HepG2 (cell line): ENCODE measurements around the gene GEMIN2. TPM values are rescaled to one million over a fixed set of nuclear protein-coding genes. Genes with fewer than 3 reads are reported as not detected.

ENCODE experiments used
- AGO1 ChIP-seq: fragments of 200-400 bp; formaldehyde crosslinking; IDR thresholded peaks from 2 replicates; pipeline ENCODE4 v1.6.1; 2017; ENCODE audit warnings: mild to moderate bottlenecking, low read depth, low read length, moderate library complexity; ENCODE audit not compliant: poor library complexity, severe bottlenecking
- ARNT2 ChIP-seq: sonication (generic); formaldehyde crosslinking; IDR thresholded peaks from 2 replicates; pipeline ENCODE4 v1.8.0; 2022; ENCODE audit warnings: mild to moderate bottlenecking, low read depth, missing genetic modification reagents, moderate library complexity
- BRCA1 ChIP-seq: sonication (generic); formaldehyde crosslinking; IDR thresholded peaks from 2 replicates; pipeline ENCODE4 v1.4.0; 2020; ENCODE audit warnings: missing genetic modification reagents
- EZH2 ChIP-seq: conservative IDR thresholded peaks from 2 replicates; pipeline ENCODE4 v1.6.1; 2012; ENCODE audit warnings: mild to moderate bottlenecking, low read depth, low read length, moderate library complexity
- KIAA2018 ChIP-seq: sonication (generic); formaldehyde crosslinking; IDR thresholded peaks from 2 replicates; pipeline ENCODE4 v1.5.0; 2020; ENCODE audit warnings: mild to moderate bottlenecking, missing genetic modification reagents, borderline replicate concordance
- NFIB ChIP-seq: sonication (generic); formaldehyde crosslinking; IDR thresholded peaks from 2 replicates; pipeline ENCODE4 v1.9.0; 2021; ENCODE audit warnings: missing genetic modification reagents, mild to moderate bottlenecking, borderline replicate concordance
- NKX3-1 ChIP-seq: sonication (generic); formaldehyde crosslinking; IDR thresholded peaks from 2 replicates; pipeline ENCODE4 v1.5.0; 2020; ENCODE audit warnings: missing genetic modification reagents
- PAF1 ChIP-seq: IDR thresholded peaks from 2 replicates; pipeline ENCODE4 v1.6.1; 2016; ENCODE audit warnings: missing genetic modification reagents, missing compliant biosample characterization
- PAWR ChIP-seq: sonication (generic); formaldehyde crosslinking; IDR thresholded peaks from 2 replicates; pipeline ENCODE4 v1.4.0; 2020; ENCODE audit warnings: missing genetic modification reagents, mild to moderate bottlenecking, borderline replicate concordance
- RBAK ChIP-seq: sonication (generic); formaldehyde crosslinking; IDR thresholded peaks from 2 replicates; pipeline ENCODE4 v1.5.1; 2020; ENCODE audit warnings: mild to moderate bottlenecking, missing genetic modification reagents
- SATB2 ChIP-seq: sonication (generic); formaldehyde crosslinking; IDR thresholded peaks from 2 replicates; pipeline ENCODE4 v1.5.0; 2020; ENCODE audit warnings: missing genetic modification reagents
- ZBTB7A ChIP-seq: sonication (generic); formaldehyde crosslinking; IDR thresholded peaks from 2 replicates; pipeline ENCODE4 v1.8.0; 2022; ENCODE audit warnings: mild to moderate bottlenecking, missing genetic modification reagents
- ZNF33B ChIP-seq: sonication (generic); formaldehyde crosslinking; IDR thresholded peaks from 2 replicates; pipeline ENCODE4 v1.5.1; 2020; ENCODE audit warnings: mild to moderate bottlenecking, missing genetic modification reagents
- ZNF354B ChIP-seq: sonication (generic); formaldehyde crosslinking; IDR thresholded peaks from 2 replicates; pipeline ENCODE4 v1.8.0; 2022; ENCODE audit warnings: mild to moderate bottlenecking, missing genetic modification reagents
- ZNF749 ChIP-seq: sonication (generic); formaldehyde crosslinking; IDR thresholded peaks from 2 replicates; pipeline ENCODE4 v1.8.0; 2022; ENCODE audit warnings: mild to moderate bottlenecking, missing genetic modification reagents, moderate library complexity, borderline replicate concordance
- ZNF784 ChIP-seq: sonication (generic); formaldehyde crosslinking; IDR thresholded peaks from 2 replicates; pipeline ENCODE4 v1.5.1; 2020; ENCODE audit warnings: missing genetic modification reagents, mild to moderate bottlenecking, borderline replicate concordance
- ZNF891 ChIP-seq: sonication (generic); formaldehyde crosslinking; IDR thresholded peaks from 2 replicates; pipeline ENCODE4 v1.5.0; 2020; ENCODE audit warnings: mild to moderate bottlenecking, missing genetic modification reagents
- polyA plus RNA-seq, 8 experiments: library from polyadenylated mRNA; depleted of rRNA in 3 of 8; stranded (reverse) in 7 of 8; unstranded in 1 of 8; fragments of >200 nt; fragmentation: Illumina TruSeq in 4 of 8; extraction: Trizol in 4 of 8; gene quantifications; 2 replicates each; pipeline versions ENCODE4 v1.2.1 to v1.2.3, GENCODE V29; 2011 to 2016; ENCODE audit warnings: low read depth in 4 of 8, missing spikeins in 1 of 8, mixed read lengths in 1 of 8; ENCODE audit not compliant: insufficient read depth in 1 of 8
- total RNA-seq, 5 experiments: library from RNA; depleted of rRNA; stranded (reverse); fragments of >200 nt; fragmentation: Illumina TruSeq; extraction: Trizol; gene quantifications; 2 replicates each; pipeline ENCODE4 v1.2.3, GENCODE V29; 2016; ENCODE audit warnings: low read depth in 1 of 5
- TF ChIP-seq, protein P1 (sequence below): IDR thresholded peaks from 2 replicates; pipeline ENCODE4 v1.6.1; 2016; ENCODE audit warnings: mild to moderate bottlenecking, missing biosample characterization, missing genetic modification reagents
- TF ChIP-seq, protein P2 (sequence below): IDR thresholded peaks from 2 replicates; pipeline ENCODE4 v1.6.1; 2016; ENCODE audit warnings: control low read depth

The GEMIN2 gene
- total and polyA plus RNA-seq, 2 of the 13 experiments (the other 11 are each of a cell fraction or from before 2014, with no cell fraction given), result 54.8 to 110 TPM

- TF ChIP-seq KIAA2018 (CRISPR knock-in tag) (no peak; the same call in 1 of the 2 replicates), SATB2 (CRISPR knock-in tag) (0 out of 2 replicates have a peak, but pooled peaks have one; percentile 38), NFIB (no peak), RBAK (no peak), ZNF33B (CRISPR knock-in tag) (no peak), AGO1 (no peak), ZNF784 (CRISPR knock-in tag) (no peak), PAF1 (CRISPR knock-in tag) (no peak), ZBTB7A (CRISPR knock-in tag) (no peak), NKX3-1 (CRISPR knock-in tag) (peak; percentile 46; the same call in 1 of the 2 replicates), BRCA1 (CRISPR knock-in tag) (0 out of 2 replicates have a peak, but pooled peaks have one; percentile 61), ZNF354B (0 out of 2 replicates have a peak, but pooled peaks have one; percentile 77), ZNF891 (CRISPR knock-in tag) (no peak), ZNF749 (CRISPR knock-in tag) (peak; percentile 29; the same call in 1 of the 2 replicates), ARNT2 (CRISPR knock-in tag) (no peak), EZH2 (no peak), PAWR (CRISPR knock-in tag) (no peak)
- TF ChIP-seq, protein P1, sequence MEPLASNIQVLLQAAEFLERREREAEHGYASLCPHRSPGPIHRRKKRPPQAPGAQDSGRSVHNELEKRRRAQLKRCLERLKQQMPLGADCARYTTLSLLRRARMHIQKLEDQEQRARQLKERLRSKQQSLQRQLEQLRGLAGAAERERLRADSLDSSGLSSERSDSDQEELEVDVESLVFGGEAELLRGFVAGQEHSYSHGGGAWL (CRISPR knock-in tag), result no peak
- TF ChIP-seq, protein P2, sequence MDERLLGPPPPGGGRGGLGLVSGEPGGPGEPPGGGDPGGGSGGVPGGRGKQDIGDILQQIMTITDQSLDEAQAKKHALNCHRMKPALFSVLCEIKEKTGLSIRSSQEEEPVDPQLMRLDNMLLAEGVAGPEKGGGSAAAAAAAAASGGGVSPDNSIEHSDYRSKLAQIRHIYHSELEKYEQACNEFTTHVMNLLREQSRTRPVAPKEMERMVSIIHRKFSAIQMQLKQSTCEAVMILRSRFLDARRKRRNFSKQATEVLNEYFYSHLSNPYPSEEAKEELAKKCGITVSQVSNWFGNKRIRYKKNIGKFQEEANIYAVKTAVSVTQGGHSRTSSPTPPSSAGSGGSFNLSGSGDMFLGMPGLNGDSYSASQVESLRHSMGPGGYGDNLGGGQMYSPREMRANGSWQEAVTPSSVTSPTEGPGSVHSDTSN (CRISPR knock-in tag), result 0 out of 2 replicates have a peak, but pooled peaks have one; percentile 19
These were observed 11.7 kb upstream of the GEMIN2 start (continued) for GRCh38 chr14:39102265-39102968.
